PC-9 (cell line): ENCODE measurements around the gene SMAD6.

Source experiments
- CTCF ChIP-seq: fragments of 200-600 bp; sonication (generic); conservative IDR thresholded peaks from 2 replicates; pipeline ENCODE4 v1.6.1; 2017; ENCODE audit warnings: mixed run types, antibody characterized with exemption, mild to moderate bottlenecking, moderate library complexity
- EZH2 ChIP-seq: fragments of 200-600 bp; sonication (generic); IDR thresholded peaks from 2 replicates; pipeline ENCODE4 v1.8.0; 2017; ENCODE audit warnings: antibody characterized with exemption, low read depth

GRCh38 chr15:66684136-66684681 is 17.8 kb upstream of the SMAD6 start:
- TF ChIP-seq CTCF (no peak), EZH2 (no peak)
